RCC 7860 (cell line): Measurements from ENCODE around the gene FMNL2.

Experiments used
- DNase-seq: peaks from one replicate; pipeline ENCODE4 v3.0.0-alpha.2; 2015; ENCODE audit warnings: low spot score
- FAIRE-seq: peaks from 2 replicates; lab custom pipeline; 2012; peaks lifted over from hg19 to GRCh38; lab: Jason Lieb, UNC

FMNL2 gene

GRCh38 chr2:152400607-152401214, 65.7 kb downstream of the FMNL2 start:
- FAIRE-seq: no peak
- no peak for DNase-seq

- FAIRE-seq: no peak
- DNase-seq: no peak
These were observed 68.1 kb downstream of the FMNL2 start for GRCh38 chr2:152402780-152403759.

GRCh38 chr2:152405206-152406118, 70.5 kb downstream of the FMNL2 start:
- DNase-seq (peak; percentile 77), FAIRE-seq (peak; percentile 87)

DNA sequence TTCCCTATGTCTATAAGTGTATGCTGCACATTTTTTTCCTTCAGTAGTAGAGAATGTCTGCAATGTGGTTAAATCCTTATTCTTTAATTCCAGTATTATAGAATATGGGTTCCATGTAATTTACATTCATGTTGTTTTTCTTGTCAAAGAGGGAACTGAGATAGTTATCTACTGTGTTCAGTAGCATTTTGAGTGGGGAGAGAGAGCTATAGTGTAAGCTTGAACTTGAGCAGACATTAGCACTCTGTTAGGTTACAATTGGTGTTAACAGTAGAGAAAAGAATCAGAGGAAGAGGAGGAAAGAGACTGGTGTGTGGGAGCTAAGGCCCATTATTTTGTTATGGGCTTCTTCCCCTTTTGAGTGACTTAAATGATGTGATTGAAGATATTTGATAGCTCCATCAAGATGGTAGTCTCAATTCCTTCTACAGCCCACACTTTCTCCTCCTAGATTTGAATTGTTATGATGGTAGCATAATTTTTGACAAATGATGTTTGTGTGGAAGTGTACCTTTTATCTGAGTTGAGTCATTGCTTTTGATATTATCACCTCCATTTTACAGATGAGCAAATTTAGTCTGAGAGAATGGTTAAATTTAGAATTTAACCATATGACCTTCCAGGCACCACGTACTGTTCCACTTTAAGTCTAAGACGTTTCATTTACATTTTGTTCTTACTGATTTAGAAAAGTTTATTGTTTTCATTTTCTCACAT, 71.3 kb downstream of the FMNL2 start:
- DNase-seq: no peak
- no peak for FAIRE-seq

DNA sequence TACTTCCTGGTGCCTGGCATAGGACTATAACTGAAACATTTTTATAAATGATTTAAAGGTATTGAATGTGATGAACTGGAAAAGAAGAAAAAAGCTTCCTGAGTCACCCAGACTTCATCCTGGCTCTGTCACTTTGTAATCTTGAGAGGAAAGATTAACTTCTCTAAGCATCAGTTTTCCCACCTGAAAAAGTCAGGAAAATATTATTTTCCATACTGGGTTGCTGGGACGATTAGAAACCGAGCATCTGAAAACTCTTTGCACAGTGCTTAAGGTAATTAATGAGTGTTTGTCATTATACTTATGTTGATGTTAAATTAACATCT, 71.8 kb downstream of the FMNL2 start:
- DNase-seq (peak; percentile 29), FAIRE-seq (peak; percentile 89)

GRCh38 chr2:152407204-152407721, 72.3 kb downstream of the FMNL2 start:
- FAIRE-seq (no peak), DNase-seq (peak; percentile 59)

GRCh38 chr2:152407806-152408205, 72.8 kb downstream of the FMNL2 start:
- FAIRE-seq (no peak), DNase-seq (no peak)

DNA sequence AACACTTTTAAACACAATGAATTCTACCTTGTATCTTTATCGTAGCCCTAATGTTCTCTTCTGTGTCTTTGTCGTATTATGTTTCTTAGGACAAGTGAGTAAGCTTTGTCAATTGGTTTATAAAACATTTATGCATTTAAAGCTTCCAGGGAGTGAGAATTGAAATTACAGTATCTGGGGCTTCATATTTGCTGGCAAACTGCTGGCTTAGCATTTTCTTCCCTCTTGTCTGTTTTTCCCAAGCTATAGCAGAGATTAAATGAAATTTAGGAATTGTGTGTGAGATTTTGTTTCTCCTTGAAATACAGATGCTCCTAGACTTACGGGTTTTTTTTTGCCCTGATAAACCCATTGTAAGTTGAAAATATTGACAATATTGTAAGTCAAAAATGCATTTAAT, 73.3 kb downstream of the FMNL2 start:
- FAIRE-seq: no peak
- no peak for DNase-seq

GRCh38 chr2:152409386-152410164, 74.6 kb downstream of the FMNL2 start:
- DNase-seq: no peak
- FAIRE-seq: no peak

- FAIRE-seq (no peak), DNase-seq (no peak)
These were observed 75.2 kb downstream of the FMNL2 start for GRCh38 chr2:152410165-152410597.

DNA sequence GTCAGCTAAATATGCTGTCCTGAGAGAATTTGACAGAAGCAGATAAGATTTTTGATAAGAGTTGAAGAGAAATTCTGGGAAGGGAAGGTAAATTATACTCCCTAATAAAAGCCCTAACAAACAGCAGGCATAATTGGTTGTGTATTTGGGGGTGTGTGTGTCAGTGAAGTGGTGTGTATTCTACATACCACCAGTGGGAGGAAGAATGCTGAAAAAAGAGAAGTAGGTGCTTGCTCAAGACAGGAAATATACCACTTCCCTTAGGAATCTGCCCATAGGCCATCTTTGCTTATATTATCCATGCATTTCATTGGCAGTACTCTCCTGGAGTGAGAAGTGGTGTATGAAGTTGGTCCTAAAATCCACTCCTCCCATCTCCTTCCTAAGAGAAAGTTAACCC, 76.2 kb downstream of the FMNL2 start:
- FAIRE-seq: no peak
- no peak for DNase-seq

DNA sequence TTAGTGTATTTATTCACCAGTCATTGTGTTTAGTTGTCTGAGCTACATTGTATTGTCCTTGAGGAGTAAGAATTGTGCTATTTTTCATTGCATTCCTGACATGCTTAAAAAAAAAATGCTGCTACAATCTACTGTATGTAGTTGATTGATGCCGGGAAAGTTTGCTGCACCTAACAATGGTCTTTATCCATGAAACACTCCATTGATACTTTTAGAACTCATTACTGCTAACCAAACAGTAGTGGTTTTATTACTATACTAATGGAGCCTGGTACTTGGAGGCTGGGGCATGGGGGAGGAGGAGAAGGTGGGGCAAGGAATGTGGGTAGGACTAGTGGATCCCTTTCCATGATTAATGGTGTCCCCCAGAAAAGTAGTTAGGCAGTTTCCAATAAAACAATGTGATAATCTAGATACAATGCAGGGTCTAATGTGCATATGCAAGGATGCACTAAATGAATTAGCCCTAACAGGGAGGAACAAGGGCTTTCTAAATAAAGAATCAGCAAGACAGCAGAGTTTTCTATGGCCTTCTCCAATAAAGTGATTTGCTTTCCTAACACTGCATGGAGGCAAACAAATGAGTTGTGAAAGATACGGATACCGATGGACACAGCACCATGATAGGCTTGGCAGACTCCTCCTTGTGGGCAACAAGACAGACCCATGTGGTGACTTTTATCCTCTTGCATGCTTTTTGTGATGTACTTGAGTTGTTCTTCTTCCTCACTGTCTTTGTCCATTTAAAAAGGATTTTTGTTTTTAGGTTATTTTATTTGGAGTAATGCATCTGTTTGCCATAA, 78.5 kb downstream of the FMNL2 start:
- no peak for DNase-seq
- no peak for FAIRE-seq

- DNase-seq (no peak), FAIRE-seq (no peak)
These were observed 80.3 kb downstream of the FMNL2 start for GRCh38 chr2:152415231-152415642.

GRCh38 chr2:152415796-152416195, 80.8 kb downstream of the FMNL2 start:
- DNase-seq (no peak), FAIRE-seq (no peak)

GRCh38 chr2:152418688-152419087, 83.7 kb downstream of the FMNL2 start:
- no peak for FAIRE-seq
- DNase-seq: no peak

- DNase-seq: no peak
- FAIRE-seq: no peak
These were observed 85.0 kb downstream of the FMNL2 start for GRCh38 chr2:152419944-152420343.

GRCh38 chr2:152420363-152420762, 85.4 kb downstream of the FMNL2 start:
- FAIRE-seq: no peak
- DNase-seq: no peak

DNA sequence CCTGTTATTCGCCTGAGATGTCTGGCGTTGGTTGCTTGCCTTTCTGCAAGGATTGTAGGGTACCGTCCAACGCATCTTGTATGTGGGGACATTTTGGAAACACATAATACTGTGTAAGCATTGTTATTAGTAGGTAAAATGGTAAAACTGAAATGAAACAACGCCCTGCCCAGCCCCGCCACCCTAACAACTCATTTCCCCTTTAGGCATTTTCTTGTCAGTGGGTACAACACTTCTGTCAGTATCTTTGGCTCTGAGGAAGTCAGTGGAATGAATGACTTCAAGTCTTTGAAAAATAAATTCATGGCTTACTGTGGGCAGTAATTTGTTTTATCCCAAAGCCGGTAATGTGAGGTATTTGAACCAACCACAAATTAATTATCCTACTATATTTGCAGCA, 86.0 kb downstream of the FMNL2 start:
- FAIRE-seq: no peak

More for the DNA sequence above, 86.0 kb downstream of the FMNL2 start:
- DNase-seq: no peak
